Measurements from ENCODE around the gene CFP. TPM values are rescaled to one million over a fixed set of nuclear protein-coding genes. Genes with fewer than 3 reads are reported as not detected.

CFP gene
- total and polyA plus RNA-seq, 2 of the 13 experiments (the other 11 are each of a cell fraction or from before 2014, with no cell fraction given): 0.01 TPM; not detected in 1

GRCh38 chrX:47649271-47649670 is 19.5 kb upstream of the CFP start:
- intact Hi-C loops (cut with micrococcal nuclease; ENCODE audit: unreplicated experiment): no loop called here
- ATAC-seq: no peak
- BruUV-seq (replicated peaks): no TSS peak
- no peaks in the 10 kb centered on the region for H3K9me3 ChIP-seq (ENCODE audit: low read length)
- H3K27me3 ChIP-seq (ENCODE audit: control insufficient read depth in 1 of 2, insufficient read depth in 2 of 2, low read length in 2 of 2): no peaks in the 10 kb centered on the region
- POLR2A ChIA-PET: no interaction called here
- H3K9ac ChIP-seq (ENCODE audit: insufficient read depth, low read depth, low read length): peak overlapping the region; percentile 29; the same call in 1 of the 2 replicates
- in situ Hi-C loops (cut with HindIII; ENCODE audit: extremely low pct_ligation_motif_present, low pct_unique_long_range_greater_than_20kb): no loop called here
- H3K4me2 ChIP-seq (ENCODE audit: low read depth, low read length): peak overlapping the region; percentile 58
- peaks cover 2% of the 10 kb centered on the region for H3K79me2 ChIP-seq (ENCODE audit: insufficient read depth, low read length)
- WGBS (ENCODE audit: low lambda C conversion rate): 70% methylated on average over 8 of the region's 8 CpGs
- peak overlapping the region in 2 of 3 experiments; percentile 28 to 57; a peak in 4 of 6 replicates for H3K4me3 ChIP-seq (replicated peaks in 1 of 3; ENCODE audit: insufficient read depth in 1 of 3, low read depth in 2 of 3, low read length in 3 of 3)
- no peaks in the 10 kb centered on the region for H3K4me1 ChIP-seq (ENCODE audit: insufficient read depth, low read length)
- CTCF ChIA-PET (ENCODE audit: low intra/inter-chr PET ratio, low total read pairs): no interaction called here
- TF ChIP-seq ZNF343 (CRISPR knock-in tag; IDR thresholded peaks at IDR 0.05) (no peak), PCBP1 (IDR thresholded peaks at IDR 0.05; ENCODE audit: borderline replicate concordance, low read depth, low read length) (no peak), KMT2B (CRISPR knock-in tag; IDR thresholded peaks at IDR 0.05) (no peak), ARHGAP35 (CRISPR knock-in tag; IDR thresholded peaks at IDR 0.05; ENCODE audit: borderline replicate concordance) (no peak)
- TF ChIP-seq, protein P1, sequence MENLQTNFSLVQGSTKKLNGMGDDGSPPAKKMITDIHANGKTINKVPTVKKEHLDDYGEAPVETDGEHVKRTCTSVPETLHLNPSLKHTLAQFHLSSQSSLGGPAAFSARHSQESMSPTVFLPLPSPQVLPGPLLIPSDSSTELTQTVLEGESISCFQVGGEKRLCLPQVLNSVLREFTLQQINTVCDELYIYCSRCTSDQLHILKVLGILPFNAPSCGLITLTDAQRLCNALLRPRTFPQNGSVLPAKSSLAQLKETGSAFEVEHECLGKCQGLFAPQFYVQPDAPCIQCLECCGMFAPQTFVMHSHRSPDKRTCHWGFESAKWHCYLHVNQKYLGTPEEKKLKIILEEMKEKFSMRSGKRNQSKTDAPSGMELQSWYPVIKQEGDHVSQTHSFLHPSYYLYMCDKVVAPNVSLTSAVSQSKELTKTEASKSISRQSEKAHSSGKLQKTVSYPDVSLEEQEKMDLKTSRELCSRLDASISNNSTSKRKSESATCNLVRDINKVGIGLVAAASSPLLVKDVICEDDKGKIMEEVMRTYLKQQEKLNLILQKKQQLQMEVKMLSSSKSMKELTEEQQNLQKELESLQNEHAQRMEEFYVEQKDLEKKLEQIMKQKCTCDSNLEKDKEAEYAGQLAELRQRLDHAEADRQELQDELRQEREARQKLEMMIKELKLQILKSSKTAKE (CRISPR knock-in tag; IDR thresholded peaks at IDR 0.05; ENCODE audit: borderline replicate concordance): no peak
- TF ChIP-seq, protein P2, sequence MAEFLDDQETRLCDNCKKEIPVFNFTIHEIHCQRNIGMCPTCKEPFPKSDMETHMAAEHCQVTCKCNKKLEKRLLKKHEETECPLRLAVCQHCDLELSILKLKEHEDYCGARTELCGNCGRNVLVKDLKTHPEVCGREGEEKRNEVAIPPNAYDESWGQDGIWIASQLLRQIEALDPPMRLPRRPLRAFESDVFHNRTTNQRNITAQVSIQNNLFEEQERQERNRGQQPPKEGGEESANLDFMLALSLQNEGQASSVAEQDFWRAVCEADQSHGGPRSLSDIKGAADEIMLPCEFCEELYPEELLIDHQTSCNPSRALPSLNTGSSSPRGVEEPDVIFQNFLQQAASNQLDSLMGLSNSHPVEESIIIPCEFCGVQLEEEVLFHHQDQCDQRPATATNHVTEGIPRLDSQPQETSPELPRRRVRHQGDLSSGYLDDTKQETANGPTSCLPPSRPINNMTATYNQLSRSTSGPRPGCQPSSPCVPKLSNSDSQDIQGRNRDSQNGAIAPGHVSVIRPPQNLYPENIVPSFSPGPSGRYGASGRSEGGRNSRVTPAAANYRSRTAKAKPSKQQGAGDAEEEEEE (CRISPR knock-in tag; IDR thresholded peaks at IDR 0.05; ENCODE audit: borderline replicate concordance): no peak
- no peak overlapping the region for H2AFZ ChIP-seq (ENCODE audit: low read length)
- no peak for FAIRE-seq
- no peaks in the 10 kb centered on the region for H4K20me1 ChIP-seq (ENCODE audit: insufficient read depth, low read length)
- DNase-seq (ENCODE audit: low spot score): no peak
- H3K36me3 ChIP-seq (replicated peaks in 1 of 2; ENCODE audit: control insufficient read depth in 1 of 2, insufficient read depth in 2 of 2, low read length in 2 of 2): peaks cover 0 to 5% of the 10 kb centered on the region in 2 experiments; a peak in 3 of 5 replicates
- no peak overlapping the region for H3K27ac ChIP-seq (ENCODE audit: extremely low read length, insufficient read depth, low read length)

Measured in HepG2 (cell line).